GM21360 (cell line): ENCODE data around the gene FEZF1.

Experiments used
- ATAC-seq: cut with Tn5 transposase; IDR thresholded peaks from one replicate; pipeline ENCODE4 v1.9.1; 2021; ENCODE audit warnings: mild to moderate bottlenecking, moderate library complexity; ENCODE audit not compliant: unreplicated experiment

Gene FEZF1

DNA sequence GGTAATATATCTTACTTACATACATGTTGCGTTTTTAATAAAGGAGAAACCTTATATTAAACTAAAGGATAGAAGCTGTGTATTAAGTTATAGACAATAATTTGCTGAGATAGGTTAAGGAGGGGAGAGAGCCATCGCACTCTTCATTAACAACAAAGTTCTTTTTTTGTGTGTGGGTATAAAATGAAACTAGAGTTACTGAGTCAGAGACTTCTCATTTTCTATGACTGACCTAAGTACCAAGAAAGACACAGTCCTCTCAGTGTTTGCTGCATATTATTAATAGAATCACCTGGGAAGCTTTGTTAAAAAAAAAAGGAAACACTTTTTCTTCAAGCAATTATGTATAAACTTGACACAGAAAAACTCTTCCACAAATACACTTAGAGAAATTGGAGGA lies 31.4 kb downstream of the FEZF1 start:
- no peak for ATAC-seq

- no peak for ATAC-seq
These were observed 35.3 kb downstream of the FEZF1 start for GRCh38 chr7:122269241-122269640.

DNA sequence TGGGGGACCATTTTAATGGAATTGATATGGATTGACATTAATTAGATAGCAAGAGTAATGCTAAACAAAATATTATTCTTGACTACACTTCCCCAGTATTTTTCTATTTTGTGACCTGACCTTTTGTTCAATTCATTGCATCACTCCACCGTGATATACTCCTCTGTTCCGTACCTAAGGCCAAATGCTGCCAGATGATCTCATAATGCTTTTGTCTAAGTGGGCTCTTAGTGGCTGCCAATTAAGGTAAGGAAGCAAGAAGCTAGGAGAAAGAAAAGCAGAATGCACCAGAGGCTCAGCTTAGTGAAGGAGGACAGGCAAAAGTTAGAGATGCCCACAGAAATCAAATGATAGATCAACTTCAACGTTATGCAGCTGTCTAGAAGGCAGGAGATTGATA lies 36.4 kb downstream of the FEZF1 start:
- no peak for ATAC-seq

DNA sequence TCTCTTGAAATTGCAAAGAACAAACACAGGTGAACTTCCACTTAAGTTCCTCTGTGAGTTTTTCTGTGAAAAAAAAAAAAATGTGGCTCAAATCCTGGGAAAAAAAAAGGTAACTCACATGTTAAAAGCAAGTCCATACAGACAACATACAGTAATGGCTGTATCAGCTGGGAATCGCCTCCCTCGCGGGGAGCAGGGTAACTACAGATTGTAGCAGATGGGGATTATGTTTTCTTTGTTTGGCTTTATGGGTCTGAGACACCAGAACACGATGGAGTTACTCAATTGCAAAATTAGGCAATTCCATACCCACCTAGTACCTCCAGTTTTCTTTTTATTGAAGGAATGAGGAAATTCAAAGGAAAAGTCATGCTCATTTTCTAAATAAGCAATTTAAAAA lies 42.3 kb downstream of the FEZF1 start:
- no peak for ATAC-seq

GRCh38 chr7:122261442-122261841 lies 43.1 kb downstream of the FEZF1 start:
- no peak for ATAC-seq

DNA sequence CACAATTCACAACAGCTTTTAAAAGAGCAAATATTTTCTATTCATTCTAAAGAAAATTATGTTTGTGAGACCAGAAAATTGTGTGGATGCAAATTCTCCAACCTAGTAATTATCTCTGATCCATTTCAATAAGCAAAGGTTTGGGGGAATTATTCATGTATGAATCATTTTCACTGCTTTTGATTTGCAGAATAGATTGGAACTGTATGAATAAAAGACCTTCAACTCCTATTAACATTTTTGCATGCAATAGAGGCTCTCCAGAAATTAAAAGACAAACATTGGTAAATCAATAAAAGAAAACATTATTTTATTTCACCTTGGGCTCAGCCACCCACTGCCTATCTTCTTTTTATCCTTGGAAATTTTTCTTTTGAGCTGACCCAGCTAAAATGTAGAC lies 43.5 kb downstream of the FEZF1 start:
- no peak for ATAC-seq

GRCh38 chr7:122260336-122260735 lies 44.2 kb downstream of the FEZF1 start:
- ATAC-seq = no peak

GRCh38 chr7:122258971-122259370 lies 45.6 kb downstream of the FEZF1 start:
- ATAC-seq = no peak

DNA sequence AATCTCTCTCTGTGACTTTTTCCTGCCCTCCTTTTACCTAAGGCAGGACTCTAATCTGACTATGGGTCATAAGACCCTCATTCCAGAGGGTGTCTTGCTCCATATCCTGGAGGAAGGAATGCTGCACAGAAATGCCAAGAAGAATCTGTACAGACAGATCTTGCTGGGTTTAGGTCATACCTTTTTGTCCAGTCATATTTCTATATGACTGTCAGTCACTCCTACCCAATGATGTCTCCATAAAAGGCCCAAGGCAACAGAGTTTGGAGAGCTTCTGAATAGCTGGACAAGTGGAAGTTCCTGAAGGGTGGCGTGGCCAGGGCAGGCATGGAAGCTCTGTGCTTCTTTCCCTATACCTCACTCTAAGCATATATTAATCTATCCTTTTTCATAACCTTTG lies 47.5 kb downstream of the FEZF1 start:
- no peak for ATAC-seq

DNA sequence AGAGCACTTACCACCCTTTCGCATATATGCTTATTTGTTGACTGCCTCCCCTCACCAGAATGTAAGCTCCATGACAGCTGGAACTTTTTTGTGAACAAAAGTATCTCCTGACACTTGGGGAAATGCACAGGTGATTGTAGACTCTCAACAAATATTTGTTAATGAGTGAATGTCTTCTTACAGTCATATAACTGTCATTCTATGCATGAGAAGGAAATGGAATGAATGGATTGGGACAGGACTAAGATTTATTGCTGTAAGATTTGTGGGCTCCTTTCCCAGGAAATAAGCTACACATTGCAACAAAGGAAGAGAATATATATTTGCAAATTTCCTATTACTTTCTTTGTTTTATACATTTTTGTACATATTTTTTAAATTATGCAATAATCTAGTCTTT lies 48.5 kb downstream of the FEZF1 start:
- ATAC-seq = no peak

DNA sequence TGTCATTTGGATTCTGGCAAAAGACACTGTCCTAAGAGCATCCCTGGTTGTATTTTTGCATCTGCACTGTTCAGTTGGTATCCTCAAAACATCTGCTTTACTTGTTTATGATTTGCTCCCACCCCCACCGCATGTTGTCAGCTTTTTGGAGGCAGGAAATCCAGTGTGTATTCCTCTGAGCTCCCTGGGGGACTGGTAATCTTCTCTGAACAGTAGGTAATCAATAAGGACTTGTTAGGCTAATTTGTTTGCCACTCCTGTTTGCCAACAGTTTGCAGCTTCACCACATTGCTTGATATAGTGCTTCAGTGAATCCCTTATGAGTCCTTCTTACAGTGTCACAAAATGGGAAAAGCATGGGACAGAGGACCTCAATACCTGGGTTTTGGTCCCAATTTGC lies 49.1 kb downstream of the FEZF1 start:
- no peak for ATAC-seq
